ENCODE measurements around the gene KIRREL3.

Gene KIRREL3

DNA sequence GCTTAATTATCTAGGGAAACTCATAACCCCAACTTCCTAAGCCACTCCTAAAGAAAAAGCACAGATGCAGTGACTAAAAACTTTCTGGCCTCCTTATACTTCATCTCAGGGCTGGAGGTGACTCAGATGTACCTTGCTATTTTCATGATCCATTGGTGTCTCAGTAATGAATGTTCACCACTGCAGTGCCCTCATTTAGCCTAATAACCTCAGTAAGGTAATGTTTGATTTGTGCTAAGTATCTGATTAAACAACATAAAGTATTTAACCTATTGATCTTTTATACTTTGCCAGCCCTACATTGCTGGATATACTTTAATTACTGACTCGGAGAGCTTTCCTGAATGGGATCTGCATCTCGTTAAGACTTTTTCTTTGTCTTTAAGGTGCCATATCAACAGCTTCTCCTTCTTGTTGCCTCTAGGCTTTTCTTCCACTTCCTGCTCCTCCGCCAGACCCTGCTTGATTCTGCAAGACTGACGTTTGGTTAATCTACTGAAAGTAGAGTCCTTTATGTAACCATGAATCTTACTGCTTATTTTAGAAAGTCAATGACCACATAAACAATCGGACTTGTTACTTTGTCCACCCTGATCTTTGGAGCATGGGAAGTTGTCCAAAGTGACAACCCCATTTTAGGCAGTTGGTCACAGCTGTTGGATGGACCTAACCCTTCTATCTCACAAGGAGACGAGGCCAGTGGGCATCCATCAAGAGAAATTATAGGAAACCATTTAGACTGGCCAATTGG lies 342.1 kb downstream of the KIRREL3 start:
- DNase-seq, result no peak

DNA sequence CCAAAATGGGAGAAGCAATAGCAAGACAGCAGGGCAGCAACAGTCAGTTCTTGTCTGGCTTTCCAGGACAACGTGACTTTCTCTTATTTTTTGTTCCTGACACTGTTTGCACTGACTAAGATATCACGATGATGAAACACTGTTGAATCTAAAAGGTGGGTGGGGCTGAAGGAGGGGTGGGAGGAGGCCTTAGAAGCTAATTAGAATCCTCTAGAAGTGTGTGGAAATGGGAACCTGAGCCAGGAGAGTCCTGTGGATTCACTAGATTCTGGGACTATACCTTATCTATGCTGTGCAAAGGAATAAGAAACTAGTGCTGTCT lies 344.8 kb downstream of the KIRREL3 start:
- peak; percentile 10 for DNase-seq

DNA sequence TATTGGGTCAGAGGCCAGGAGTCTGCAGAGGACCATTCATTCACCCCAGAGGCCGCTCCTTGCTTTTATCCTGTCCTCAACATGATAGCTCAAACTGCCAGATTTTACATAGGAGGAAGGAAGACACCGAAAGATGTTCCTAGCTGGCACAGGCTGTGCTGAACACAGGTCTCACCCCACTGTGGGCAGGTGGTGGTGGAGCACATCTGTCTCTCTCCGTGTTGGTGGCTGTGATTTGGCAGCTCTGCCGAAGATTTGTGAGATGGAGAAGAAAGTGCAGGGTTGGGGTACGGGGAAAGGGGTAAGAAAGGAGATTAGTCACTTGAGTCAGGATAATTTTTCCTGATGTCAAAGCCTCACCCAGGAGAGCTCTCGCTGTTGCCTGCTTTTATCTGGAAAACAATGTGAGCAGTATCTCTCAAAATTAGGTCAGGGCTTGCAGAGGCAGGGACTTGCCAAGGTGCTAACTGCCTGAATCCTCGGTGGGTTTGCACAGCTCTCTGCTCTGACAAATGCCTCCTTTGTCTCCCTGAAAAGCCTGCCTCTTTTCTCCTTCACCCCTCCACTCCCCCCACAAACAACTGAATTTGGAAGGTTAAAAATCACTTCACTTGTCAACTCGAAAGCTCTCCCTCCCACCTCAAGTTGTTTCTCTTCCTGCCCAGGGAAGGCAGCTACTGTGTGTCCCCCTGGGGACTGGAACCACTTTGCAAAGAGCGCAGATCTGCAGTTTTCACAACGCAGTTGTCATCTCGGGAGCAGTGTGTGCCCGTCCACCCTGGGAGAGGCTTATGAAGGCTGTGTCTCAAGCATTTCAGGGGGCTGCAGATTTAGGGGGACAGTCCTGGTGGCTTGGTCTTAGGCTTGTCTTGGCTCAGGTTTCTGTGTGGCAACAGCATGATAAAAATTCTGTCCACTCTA lies 345.4 kb downstream of the KIRREL3 start:
- no peak for DNase-seq

DNA sequence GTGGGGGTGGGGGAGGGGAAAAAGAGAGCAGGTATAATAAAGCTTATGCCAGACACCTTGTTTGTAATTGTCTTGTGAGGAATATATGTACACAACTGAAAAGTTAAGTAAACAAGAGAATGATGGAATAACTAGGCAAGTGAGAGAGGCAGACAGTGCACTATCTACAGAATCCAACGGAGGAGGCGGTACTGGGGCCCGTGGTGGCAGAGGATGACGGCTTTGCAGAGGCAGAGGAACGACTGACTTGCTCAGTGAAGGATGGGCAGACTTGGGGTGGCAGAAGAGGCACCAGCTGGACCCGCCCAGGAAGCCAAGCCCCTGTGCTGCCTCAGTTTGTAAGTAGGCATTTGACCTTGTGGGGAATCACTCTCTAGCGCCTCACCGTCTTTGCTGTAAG lies 347.5 kb downstream of the KIRREL3 start:
- DNase-seq, result no peak

DNA sequence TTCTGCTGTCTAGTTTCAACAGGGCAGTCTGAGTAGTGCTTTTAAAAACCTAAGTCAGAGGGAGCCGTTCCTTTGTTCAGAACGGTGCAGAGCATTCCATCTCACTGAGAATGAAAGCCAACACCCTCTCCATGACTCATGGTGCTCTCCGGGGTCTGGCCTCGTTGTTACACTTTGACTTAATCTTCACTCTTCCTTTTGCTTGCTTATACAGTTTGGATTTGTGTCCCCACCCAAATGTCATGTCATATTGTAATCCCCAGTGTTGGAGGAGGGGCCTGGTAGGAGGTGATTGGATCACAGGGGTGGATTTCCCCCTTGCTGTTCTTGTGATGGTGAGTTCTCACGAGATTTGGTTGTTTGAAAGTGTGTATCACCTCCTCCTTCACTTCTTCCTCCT lies 352.8 kb downstream of the KIRREL3 start:
- DNase-seq, result peak; percentile 11

DNA sequence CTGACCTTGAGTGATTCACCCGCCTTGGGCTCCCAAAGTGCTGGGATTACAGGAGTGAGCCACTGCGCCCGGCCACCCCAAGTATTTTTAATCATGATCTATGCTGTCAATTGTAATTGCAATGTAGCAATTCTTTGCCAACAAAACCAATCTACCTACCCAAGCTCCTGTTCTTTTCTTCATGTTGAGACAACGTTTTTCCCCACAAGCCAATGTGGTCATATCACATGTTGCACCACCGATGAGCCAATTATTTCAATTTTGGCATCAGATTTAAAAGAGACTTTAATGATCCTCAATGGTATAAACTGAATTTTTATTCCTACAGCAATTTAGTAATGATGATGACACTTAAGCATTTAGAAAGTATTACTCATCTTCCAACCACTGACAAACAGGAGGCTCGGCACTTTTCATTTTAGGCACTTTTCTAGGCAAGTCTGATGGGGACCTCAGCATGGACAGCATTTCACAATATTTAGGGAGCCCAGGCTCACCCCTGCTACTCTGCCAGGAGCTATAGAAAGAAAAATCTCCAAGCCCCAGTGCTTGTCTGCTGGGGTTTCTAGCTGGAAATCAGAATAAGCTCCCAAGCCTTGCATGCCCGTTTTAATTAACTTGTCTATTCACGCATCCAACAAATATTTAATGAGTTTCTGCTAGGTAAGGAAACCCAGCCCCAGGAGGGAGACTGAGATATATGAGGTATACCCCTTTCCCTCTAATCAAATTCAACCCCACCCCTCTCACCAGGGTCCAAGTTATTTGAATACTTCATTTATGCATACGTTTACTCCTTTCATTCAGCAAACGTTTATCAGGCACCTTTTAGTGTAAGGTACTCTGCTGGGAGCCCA lies 353.6 kb downstream of the KIRREL3 start:
- no peak for DNase-seq

DNA sequence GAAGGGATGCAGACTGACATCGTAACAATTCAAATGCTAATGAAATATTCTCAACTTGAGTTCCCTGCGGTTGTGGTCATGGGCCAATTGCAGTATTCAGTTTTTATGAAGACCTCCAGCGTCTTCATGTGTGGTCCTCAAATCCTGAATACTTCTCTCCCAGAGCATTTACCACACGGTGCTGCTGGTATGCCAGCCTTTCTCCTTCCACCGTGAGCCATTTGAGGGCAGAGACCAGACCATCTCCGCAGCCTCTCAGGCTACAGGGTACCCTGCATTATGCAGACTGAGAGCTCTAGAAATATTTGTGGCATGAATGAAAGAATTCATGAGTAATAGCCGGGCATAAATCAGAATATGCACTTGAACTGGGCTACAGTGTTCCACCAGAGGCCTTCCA lies 355.4 kb downstream of the KIRREL3 start:
- no peak for DNase-seq

DNA sequence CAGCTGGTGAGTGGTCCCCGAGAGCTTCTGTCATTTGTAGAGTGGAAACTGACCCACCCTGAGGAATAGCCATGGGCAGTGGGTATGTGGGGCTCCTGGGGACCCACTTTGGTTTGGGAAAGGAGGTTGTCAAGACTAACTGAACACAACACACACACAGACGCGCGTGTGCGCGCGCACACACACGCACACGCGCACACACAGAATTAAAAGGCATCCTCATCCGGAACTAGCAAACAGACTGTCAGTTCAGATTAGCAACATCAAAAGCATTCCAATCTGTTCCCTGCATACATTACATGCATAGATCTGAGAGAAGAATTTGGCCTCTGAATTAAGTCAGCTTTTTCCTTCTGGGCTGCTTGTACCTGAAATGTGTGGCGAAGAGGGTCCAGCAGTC lies 360.4 kb downstream of the KIRREL3 start:
- DNase-seq, result no peak

DNA sequence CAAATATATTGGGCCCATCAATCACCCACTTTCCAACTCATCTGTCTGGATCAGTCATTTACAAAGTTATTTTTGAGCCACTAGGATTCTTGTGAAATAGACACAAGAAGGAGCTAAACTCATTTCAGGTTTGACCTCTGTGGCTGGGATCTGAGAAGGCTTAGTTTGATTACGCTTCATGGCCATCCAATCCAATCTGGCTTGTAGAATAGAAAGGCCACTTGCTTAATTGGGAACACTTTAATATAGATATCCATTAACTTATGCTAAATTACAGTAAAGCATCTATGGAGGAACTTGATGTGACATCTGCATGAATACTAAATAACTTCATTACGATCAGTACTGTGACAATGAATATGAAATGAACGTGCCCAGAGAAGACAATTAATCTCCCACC lies 360.9 kb downstream of the KIRREL3 start:
- no peak for DNase-seq

DNA sequence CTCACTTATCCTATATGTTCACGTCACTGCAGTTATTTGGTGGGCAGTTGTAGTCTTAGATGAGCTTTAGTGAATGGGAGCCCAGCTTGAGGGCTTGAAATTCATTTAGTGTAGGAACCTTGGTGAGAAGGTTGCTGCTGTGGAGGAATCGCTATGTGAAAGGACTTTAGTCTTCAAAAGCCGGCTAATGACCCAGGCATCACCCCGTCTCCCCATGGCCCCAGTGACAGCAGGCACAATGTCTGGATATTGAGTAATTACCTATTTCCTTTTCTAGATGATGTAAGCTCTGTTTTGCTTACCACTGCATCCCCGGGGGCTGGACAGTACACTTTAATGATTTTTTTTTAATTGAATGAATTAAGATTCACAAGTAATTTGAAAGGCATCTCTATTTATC lies 361.9 kb downstream of the KIRREL3 start:
- no peak for DNase-seq

DNA sequence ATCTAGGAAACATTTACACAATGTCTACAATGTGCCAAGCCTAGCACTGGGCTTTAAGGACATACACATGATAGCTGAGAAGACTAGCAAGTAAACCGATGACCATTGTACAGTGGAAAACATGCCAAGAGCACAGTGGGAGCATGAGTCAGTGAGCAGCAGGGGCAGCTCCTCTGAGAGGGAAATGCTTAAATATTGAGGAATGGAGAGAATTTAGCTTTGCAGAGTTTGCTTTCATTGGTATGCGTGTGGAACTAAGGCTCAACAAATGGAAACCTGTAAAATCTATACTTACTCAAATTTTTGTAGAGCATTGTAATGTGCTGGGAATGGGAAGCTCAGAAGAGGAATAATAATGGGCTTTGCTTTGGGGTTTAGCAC lies 362.8 kb downstream of the KIRREL3 start:
- no peak for DNase-seq

DNA sequence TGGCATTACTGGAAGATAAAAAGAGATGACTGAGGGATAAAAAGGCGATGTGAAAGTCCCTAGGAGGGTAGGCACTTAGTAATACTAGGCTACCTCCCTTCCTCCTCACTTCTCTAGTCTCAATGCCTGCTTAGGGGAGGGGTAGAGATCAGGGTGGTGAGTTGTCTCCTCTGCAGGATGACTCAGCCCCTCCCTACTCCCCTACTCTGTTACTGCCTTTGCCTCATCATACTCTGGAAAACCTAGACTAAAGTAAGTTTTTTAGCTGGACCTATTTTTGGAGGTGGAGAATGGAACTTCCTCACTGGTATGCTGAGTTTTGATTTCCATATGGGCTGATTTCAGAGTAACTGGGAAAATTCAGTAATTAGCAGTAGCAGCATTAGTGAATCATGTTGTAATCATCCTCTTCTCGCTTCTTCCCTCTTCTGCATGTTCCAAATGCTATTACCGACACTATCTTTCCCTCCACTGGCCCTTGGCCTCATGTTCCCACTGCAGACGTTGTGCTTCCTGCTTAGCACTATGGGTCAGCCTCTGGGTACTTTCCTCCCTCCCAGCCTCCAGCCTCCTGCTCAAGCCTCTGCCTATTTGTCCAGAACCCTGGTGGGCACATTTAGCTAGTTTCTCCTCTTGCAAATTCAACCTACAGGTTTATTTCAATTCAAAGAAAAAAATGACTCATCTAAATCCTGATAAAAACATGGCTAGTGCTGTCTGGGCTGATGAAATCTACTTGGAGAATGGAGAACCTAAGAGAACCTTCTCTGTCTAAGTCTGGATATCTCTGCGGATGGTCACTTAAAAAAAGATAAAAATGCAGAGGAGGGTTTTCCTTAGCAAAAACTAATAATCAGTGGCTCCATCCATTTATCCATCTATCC lies 363.4 kb downstream of the KIRREL3 start:
- DNase-seq, result no peak

DNA sequence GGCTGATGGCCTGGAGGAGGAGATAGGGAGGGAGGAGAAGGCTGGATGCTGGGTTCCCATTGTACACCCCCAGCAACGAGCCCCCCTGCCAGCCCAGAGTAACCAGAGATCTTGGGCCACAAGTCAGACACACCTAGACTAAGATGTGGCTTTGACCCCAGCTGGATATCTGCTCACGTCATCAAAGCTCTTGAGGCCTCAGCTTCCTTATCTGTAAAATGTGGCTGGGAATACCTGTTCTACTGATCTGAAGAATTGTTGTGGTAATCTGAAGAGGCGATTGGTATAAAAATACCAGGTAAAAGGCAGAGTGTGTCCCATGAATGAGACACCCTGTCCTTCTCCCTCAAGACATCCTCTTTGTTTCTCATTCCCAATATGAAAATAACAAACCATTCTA lies 365.1 kb downstream of the KIRREL3 start:
- DNase-seq, result no peak

DNA sequence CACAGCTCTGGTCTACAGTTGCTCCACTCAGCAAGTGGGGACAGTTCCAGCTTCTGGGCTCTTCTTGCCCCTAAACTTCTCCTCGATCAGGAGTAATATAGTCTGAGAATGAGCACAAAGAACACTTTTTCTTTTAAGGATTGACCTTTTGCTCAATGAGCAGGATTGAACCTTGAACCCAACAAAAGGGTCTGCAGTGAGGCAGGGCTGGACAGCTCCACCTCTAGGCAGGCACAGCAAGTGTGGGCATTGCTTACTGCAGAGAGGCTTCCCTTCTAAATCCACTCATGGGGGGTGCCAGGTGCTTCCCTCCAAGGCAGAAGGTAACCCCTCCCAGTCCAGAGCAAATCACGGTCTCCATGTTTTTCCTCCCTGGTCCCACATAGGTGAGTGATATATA lies 365.6 kb downstream of the KIRREL3 start:
- no peak for DNase-seq

DNA sequence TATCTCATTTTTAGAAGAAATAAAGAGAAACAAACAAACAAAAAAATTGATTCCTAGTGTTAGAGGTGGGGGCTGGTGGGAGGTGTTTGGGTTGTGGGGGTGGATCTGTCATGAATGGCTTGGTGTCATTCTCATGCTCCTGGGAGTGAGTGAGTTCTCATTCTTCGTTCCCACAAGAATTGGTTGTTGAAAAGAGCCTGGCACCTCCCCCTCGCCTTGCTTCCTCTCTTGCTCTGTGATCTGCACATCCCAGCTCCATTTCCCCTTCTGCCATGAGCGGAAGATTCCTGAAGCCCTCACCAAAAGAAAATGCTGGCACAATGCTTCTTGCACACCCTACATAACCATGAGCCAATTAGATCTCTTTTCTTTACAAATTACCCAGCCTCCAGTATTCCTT lies 367.2 kb downstream of the KIRREL3 start:
- no peak for DNase-seq

DNA sequence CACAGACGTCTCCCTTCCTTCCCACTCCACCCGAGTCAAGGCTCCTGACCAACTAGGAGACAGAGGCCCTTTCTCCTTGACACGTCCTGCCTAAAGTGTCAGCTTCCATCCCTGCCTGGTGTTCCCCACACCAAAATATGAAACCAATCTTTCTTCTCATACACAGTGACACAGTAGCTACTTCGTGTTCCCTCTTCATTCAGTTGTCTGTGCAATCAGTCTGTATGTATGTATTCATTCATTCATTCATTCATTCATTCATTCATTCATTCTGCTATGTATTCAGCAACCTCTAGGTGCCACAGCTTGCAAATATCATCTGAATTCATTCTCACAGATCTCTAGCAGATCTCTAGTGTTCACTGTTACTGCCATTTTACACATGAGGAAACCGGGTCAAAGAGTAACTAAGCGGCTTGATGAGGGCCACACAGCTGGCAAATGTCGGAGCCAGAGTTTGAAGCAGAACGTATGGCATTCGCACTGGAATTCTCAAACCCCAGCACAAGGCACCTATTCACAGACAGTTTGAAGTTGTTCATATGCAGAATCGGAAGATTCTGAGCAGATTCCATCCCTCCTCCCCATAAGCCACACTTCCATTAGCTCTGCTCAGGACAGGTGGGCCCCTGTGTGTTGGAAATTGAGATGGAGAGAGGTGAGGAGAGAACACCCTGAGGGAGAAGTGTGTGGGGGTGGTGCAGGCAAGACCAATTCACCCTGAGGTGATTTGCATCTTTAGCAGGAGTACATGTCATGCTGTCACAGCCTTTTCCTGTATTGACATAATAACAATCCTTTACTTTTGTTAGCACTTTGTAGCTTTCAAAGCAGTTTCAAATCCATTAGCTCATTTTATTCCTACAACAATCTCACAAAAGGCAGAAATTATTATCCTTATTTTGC lies 369.4 kb downstream of the KIRREL3 start:
- no peak for DNase-seq

DNA sequence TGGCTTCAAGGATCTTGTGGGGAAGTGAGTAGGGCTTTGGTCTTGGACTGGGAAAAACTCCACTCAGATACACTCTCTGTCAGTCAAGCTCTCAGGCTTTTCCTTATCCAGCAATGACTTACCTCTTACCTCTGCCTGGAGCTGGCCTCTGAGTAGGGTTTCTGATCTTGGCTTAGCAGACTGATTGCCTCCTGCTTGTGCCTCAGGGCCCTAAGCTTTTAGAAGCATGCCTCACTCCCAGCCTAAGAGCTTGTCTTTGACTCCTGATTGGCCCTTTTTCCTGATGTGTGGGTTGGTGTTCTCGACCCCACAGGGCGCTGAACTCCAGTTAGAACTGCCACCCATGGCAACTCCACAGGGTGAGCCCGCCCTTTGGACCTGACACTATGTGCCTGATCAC lies 370.1 kb downstream of the KIRREL3 start:
- DNase-seq, result no peak

DNA sequence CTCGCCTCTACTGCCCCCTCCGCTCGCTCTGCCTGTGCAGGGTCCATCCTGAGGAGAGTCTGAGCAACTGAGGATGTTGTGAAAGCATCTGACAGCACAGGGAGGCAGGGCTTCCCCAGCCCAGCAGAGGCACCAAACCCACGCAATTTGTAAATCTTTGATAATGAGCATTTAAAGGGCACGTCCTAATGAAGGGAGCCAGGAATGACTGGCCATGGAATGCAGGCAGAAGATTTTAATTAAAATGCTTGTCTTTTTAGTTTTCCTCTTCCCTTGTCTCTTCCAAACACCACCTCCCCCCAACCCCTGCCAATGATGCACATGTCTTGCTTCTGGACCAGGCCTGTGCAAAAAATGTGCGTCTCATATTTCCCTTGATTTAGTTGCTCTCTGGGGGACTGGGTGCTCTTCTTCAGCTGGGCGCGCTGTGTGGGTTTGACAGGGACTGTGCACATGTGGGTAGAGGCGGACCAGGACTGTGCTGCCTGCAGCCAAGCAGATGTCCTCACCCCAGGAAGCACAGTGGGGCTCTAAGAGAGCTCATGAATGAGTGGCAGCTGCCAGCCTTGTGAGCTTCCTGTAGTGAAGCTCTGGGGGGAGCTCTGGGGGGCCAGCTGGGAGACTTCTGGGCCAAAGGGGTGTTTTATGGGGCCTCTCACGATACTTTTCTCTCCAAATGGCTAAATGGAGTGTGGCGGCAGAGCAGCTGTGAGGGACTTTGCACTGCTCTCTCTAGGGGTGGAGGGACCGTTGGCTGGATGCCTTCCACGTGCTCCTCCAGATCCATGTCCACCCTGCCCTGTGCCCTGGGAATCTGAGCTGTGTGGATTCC lies 371.6 kb downstream of the KIRREL3 start:
- no peak for DNase-seq

DNA sequence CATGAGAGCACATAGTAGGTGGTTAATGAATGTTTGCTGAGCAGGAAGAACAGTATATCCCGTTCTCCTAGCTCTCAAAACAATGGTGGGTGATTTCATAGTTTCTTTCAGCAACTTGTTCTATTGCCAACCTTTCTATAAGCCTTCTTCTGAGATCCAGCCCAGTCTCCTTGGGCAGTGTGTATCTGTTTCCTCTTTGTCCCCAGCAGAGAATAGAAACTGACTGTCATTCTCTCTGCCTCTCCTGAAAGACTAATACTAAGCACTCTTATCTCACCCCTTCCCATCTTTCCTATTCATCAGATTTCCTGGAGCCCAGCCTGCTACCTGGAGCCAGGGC lies 372.1 kb downstream of the KIRREL3 start:
- no peak for DNase-seq

DNA sequence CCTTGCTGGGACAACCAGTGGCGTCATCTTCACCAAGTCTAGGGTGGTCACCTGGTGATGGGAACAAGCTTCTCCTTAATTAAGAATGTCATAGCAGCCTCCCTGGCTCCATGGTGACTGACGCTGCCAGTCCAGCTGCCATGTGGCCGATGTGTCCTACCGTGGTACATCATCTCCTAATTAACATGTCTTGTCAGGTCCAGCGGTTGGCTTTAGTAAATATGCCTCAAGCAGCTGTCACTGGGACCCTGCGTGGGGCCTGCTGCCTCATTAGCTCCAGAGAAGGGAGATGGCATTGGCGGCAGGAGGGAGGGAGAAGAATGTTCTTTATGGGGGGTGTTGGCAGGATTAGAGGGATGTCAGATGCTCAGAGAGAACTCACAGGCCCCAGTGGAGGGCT lies 373.1 kb downstream of the KIRREL3 start:
- no peak for DNase-seq

DNA sequence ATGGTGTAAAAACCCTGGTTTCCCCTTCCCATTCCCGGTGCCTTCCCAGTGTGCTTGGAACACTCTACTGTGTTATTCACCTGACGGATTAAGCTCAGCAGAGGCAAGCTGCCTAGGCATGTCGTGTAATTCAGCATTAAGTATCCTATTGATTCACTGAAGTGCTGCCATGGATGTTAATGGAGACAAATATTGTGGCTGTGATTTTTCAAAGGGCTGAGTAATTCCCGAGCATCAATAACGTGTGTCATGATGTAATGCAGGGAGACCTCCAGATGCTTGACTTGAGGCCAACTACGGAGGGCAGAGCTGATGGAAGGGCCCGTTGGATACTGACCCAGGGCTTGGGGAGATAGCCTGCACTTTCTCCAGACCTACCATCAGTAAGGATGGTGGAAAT lies 376.1 kb downstream of the KIRREL3 start:
- no peak for DNase-seq

Measured in OCI-M1 (cell line).